ENCODE results near the gene ITGA3. TPM values are rescaled to one million over a fixed set of nuclear protein-coding genes. Genes with fewer than 3 reads are reported as not detected.
"Not testable (repeated sequence)": the region's sequence is repeated elsewhere in the genome, so short reads cannot be mapped to it uniquely, and the experiment has no call there.

The ITGA3 gene
- total RNA-seq, 1 experiment from 2014 or later, result 22.5 TPM

DNA sequence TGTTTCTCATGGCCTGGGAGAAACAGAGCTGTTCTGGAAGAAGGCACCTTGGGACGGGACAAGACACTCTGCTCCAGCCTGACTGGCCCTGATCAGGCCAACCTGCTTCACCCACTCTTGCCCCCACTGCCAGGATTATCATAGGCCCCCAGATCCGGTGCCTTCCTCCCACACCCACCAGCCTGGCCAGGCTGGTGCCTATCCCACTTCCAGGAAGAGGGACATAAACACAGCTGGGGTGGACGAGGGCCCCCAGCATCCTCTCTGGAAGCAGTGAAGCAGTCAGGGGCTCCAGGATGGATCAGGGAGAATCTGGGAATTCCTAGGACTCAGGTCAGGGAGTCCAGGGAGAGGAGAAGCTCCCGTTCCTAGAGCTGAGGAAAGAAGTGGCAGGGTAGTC is 16.9 kb upstream of the ITGA3 start:
- Histone ChIP-seq H3T11ph (ENCODE audit: low read length) (no peak overlapping the region), H3K4ac (ENCODE audit: low read depth, low read length) (no peak overlapping the region), H3K4me1 (ENCODE audit: insufficient read depth, low read length) (no peaks in the 10 kb centered on the region; the same call in 1 of the 2 replicates), H3K27ac (ENCODE audit: insufficient read length, low read depth, low read length) (no peak overlapping the region), H3K56ac (ENCODE audit: insufficient read length, low read depth, low read length) (no peak overlapping the region), H3K27me3 (ENCODE audit: insufficient read depth, low read length) (no peaks in the 10 kb centered on the region; the same call in 1 of the 2 replicates), H3K18ac (ENCODE audit: insufficient read length, low read depth, low read length) (no peak overlapping the region), H3K23ac (ENCODE audit: insufficient read length, low read depth, low read length) (no peak overlapping the region), H2BK12ac (ENCODE audit: insufficient read length, low read depth, low read length) (no peak overlapping the region), H4K5ac (ENCODE audit: insufficient read length, low read depth, low read length) (no peak overlapping the region), H2AK5ac (ENCODE audit: insufficient read length, low read length) (no peak overlapping the region), H3K9me3 (ENCODE audit: control insufficient read depth, low read depth, low read length) (no peaks in the 10 kb centered on the region), H3K14ac (ENCODE audit: insufficient read depth, low read length) (no peak overlapping the region), H2BK15ac (ENCODE audit: low read depth, low read length) (no peak overlapping the region), H3K4me2 (ENCODE audit: insufficient read depth, insufficient read length, low read length) (no peak overlapping the region), H3K9ac (ENCODE audit: extremely low read depth, insufficient read length, low read length) (no peak overlapping the region), H4K20me1 (ENCODE audit: control insufficient read depth, insufficient read depth, insufficient read length) (no peaks in the 10 kb centered on the region), H4K91ac (ENCODE audit: insufficient read length, low read depth, low read length) (no peak overlapping the region), H2BK20ac (ENCODE audit: low read depth, low read length, poor library complexity, severe bottlenecking) (no peak overlapping the region), H2BK5ac (ENCODE audit: insufficient read length, low read length) (no peak overlapping the region), H4K8ac (replicated peaks; ENCODE audit: insufficient read length, low read depth, low read length) (no peak overlapping the region), H2AFZ (ENCODE audit: low read length) (no peak overlapping the region), H3K79me2 (ENCODE audit: insufficient read depth, low read length) (no peaks in the 10 kb centered on the region), H3K79me1 (ENCODE audit: insufficient read depth, low read depth, low read length, poor library complexity, severe bottlenecking) (no peaks in the 10 kb centered on the region), H2BK120ac (ENCODE audit: low read depth, low read length, poor library complexity, severe bottlenecking) (no peak overlapping the region), H3K23me2 (ENCODE audit: insufficient read length, low read depth, low read length, poor library complexity, severe bottlenecking) (no peaks in the 10 kb centered on the region)
- H3K27me3 Mint-ChIP-seq (ENCODE audit: low read depth), result peaks cover 14% of the 10 kb centered on the region
- H3K36me3 Mint-ChIP-seq (ENCODE audit: insufficient read depth in 1 of 3, low read depth in 3 of 3), result no peaks in the 10 kb centered on the region
- peaks cover 20 to 31% of the 10 kb centered on the region in 2 experiments for H3K4me1 Mint-ChIP-seq
- no CpG with 5 or more reads among the region's 4 CpGs for WGBS (ENCODE audit: extremely low coverage, insufficient read length, low lambda C conversion rate)
- DNase-seq, result no peak
- H3K27ac Mint-ChIP-seq, result no peak overlapping the region
- TF ChIP-seq, protein P1, sequence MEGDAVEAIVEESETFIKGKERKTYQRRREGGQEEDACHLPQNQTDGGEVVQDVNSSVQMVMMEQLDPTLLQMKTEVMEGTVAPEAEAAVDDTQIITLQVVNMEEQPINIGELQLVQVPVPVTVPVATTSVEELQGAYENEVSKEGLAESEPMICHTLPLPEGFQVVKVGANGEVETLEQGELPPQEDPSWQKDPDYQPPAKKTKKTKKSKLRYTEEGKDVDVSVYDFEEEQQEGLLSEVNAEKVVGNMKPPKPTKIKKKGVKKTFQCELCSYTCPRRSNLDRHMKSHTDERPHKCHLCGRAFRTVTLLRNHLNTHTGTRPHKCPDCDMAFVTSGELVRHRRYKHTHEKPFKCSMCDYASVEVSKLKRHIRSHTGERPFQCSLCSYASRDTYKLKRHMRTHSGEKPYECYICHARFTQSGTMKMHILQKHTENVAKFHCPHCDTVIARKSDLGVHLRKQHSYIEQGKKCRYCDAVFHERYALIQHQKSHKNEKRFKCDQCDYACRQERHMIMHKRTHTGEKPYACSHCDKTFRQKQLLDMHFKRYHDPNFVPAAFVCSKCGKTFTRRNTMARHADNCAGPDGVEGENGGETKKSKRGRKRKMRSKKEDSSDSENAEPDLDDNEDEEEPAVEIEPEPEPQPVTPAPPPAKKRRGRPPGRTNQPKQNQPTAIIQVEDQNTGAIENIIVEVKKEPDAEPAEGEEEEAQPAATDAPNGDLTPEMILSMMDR (conservative IDR thresholded peaks at IDR 0.05), result no peak
- H3K4me3 Mint-ChIP-seq, result no peak overlapping the region
- no peaks in the 10 kb centered on the region; a peak in 1 of 5 replicates for H3K9me3 Mint-ChIP-seq

DNA sequence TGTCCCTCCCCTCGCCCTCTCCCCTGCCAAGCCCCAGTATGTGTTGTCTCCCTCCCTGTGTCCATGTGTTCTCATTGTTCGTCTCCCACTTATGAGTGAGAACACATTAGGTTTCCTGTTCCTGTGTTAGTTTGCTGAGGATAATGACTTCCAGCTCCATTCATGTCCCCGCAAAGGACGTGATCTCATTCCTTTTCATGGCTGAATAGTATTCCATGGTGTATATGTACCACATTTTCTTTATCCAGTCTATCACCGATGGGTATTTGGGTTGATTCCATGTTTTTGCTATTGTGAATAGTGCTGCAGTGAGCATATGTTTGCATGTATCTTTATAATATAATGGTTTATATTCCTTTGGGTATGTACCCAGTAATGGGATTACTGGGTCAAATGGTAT is 15.4 kb upstream of the ITGA3 start:
- not testable (repeated sequence) for H2BK12ac ChIP-seq (ENCODE audit: insufficient read length, low read depth, low read length); H3K4me3 Mint-ChIP-seq; H3K79me1 ChIP-seq (ENCODE audit: insufficient read depth, low read depth, low read length, poor library complexity, severe bottlenecking); H3K4ac ChIP-seq (ENCODE audit: low read depth, low read length); H2BK20ac ChIP-seq (ENCODE audit: low read depth, low read length, poor library complexity, severe bottlenecking); H2BK5ac ChIP-seq (ENCODE audit: insufficient read length, low read length); H3K9ac ChIP-seq (ENCODE audit: extremely low read depth, insufficient read length, low read length); H3K27ac Mint-ChIP-seq; H3K4me2 ChIP-seq (ENCODE audit: insufficient read depth, insufficient read length, low read length); H3K56ac ChIP-seq (ENCODE audit: insufficient read length, low read depth, low read length); H2BK15ac ChIP-seq (ENCODE audit: low read depth, low read length); H4K20me1 ChIP-seq (ENCODE audit: control insufficient read depth, insufficient read depth, insufficient read length); H3K36me3 Mint-ChIP-seq (ENCODE audit: insufficient read depth in 1 of 3, low read depth in 3 of 3); H4K91ac ChIP-seq (ENCODE audit: insufficient read length, low read depth, low read length); H3K79me2 ChIP-seq (ENCODE audit: insufficient read depth, low read length); H3T11ph ChIP-seq (ENCODE audit: low read length); H4K5ac ChIP-seq (ENCODE audit: insufficient read length, low read depth, low read length); H2AFZ ChIP-seq (ENCODE audit: low read length); H3K9me3 Mint-ChIP-seq; H3K14ac ChIP-seq (ENCODE audit: insufficient read depth, low read length); H3K27ac ChIP-seq (ENCODE audit: insufficient read length, low read depth, low read length); DNase-seq; H2AK5ac ChIP-seq (ENCODE audit: insufficient read length, low read length); H3K27me3 ChIP-seq (ENCODE audit: insufficient read depth, low read length); H3K23me2 ChIP-seq (ENCODE audit: insufficient read length, low read depth, low read length, poor library complexity, severe bottlenecking); H2BK120ac ChIP-seq (ENCODE audit: low read depth, low read length, poor library complexity, severe bottlenecking); H3K9me3 ChIP-seq (ENCODE audit: control insufficient read depth, low read depth, low read length); H3K4me1 ChIP-seq (ENCODE audit: insufficient read depth, low read length); H4K8ac ChIP-seq (replicated peaks; ENCODE audit: insufficient read length, low read depth, low read length); H3K18ac ChIP-seq (ENCODE audit: insufficient read length, low read depth, low read length); H3K23ac ChIP-seq (ENCODE audit: insufficient read length, low read depth, low read length)
- H3K27me3 Mint-ChIP-seq (ENCODE audit: low read depth), result peaks cover 12% of the 10 kb centered on the region
- peaks cover 11 to 18% of the 10 kb centered on the region in 2 experiments for H3K4me1 Mint-ChIP-seq
- no CpG with 5 or more reads among the region's 5 CpGs for WGBS (ENCODE audit: extremely low coverage, insufficient read length, low lambda C conversion rate)
